ENCODE results near the gene TPST1. TPM values are rescaled to one million over a fixed set of nuclear protein-coding genes. Genes with fewer than 3 reads are reported as not detected.

Gene TPST1
- total RNA-seq, 1 donor from 2014 or later: 29.6 TPM

GRCh38 chr7:66296557-66296956, 91.4 kb downstream of the TPST1 start:
- no peak for TF ChIP-seq CTCF (IDR thresholded peaks at IDR 0.05; ENCODE audit: unreplicated experiment)
- Mint-ChIP-seq H3K4me1 (ENCODE audit: low read depth) (peaks cover 7% of the 10 kb centered on the region), H3K36me3 (ENCODE audit: insufficient read depth) (peaks cover 22% of the 10 kb centered on the region), H3K4me3 (ENCODE audit: low read depth) (no peak overlapping the region), H3K27ac (no peak overlapping the region), H3K9me3 (ENCODE audit: low read depth) (peaks cover 15% of the 10 kb centered on the region), H3K27me3 (no peaks in the 10 kb centered on the region)
- no peak for DNase-seq (ENCODE audit: low spot score, unreplicated experiment)

GRCh38 chr7:66297579-66297978, 92.4 kb downstream of the TPST1 start:
- H3K4me3 Mint-ChIP-seq (ENCODE audit: low read depth): no peak overlapping the region

DNA sequence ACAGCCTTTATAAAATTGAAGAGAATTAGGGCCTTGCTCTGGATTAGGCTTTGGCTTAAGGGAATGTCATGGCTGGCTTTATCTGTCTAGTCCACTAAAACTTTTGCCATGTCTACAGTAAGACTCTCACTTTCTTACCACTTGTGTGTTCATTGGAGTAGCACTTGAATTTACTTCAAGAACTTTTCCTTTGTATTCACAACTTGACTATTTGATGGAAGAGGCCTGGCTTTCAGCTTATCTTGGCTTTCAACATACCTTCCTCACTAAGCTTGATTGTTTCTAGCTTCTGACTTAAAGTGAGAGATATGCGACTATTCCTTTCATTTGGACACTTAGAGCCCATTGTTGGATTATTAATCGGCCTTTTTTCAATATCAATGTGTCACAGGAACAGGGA, 96.1 kb downstream of the TPST1 start:
- TF ChIP-seq CTCF (IDR thresholded peaks at IDR 0.05; ENCODE audit: unreplicated experiment): no peak
- no peak for DNase-seq (ENCODE audit: low spot score, unreplicated experiment)
- Mint-ChIP-seq H3K36me3 (ENCODE audit: insufficient read depth) (peaks cover 20% of the 10 kb centered on the region), H3K27me3 (no peaks in the 10 kb centered on the region), H3K9me3 (ENCODE audit: low read depth) (peaks cover 15% of the 10 kb centered on the region), H3K4me3 (ENCODE audit: low read depth) (peak overlapping the region; percentile 5), H3K4me1 (ENCODE audit: low read depth) (peaks cover 36% of the 10 kb centered on the region), H3K27ac (peak overlapping the region; percentile 90)

More at GRCh38 chr7:66297579-66297978, 92.4 kb downstream of the TPST1 start:
- Mint-ChIP-seq H3K4me1 (ENCODE audit: low read depth) (peaks cover 17% of the 10 kb centered on the region), H3K27ac (peak overlapping the region; percentile 37), H3K36me3 (ENCODE audit: insufficient read depth) (peaks cover 22% of the 10 kb centered on the region), H3K27me3 (no peaks in the 10 kb centered on the region), H3K9me3 (ENCODE audit: low read depth) (peaks cover 15% of the 10 kb centered on the region)
- no peak for DNase-seq (ENCODE audit: low spot score, unreplicated experiment)
- no peak for TF ChIP-seq CTCF (IDR thresholded peaks at IDR 0.05; ENCODE audit: unreplicated experiment)

GRCh38 chr7:66301737-66302136, 96.6 kb downstream of the TPST1 start:
- Mint-ChIP-seq H3K27ac (peak overlapping the region; percentile 90), H3K27me3 (no peaks in the 10 kb centered on the region), H3K36me3 (ENCODE audit: insufficient read depth) (peaks cover 20% of the 10 kb centered on the region), H3K9me3 (ENCODE audit: low read depth) (peaks cover 15% of the 10 kb centered on the region), H3K4me1 (ENCODE audit: low read depth) (peaks cover 40% of the 10 kb centered on the region), H3K4me3 (ENCODE audit: low read depth) (peak overlapping the region; percentile 5)
- no peak for TF ChIP-seq CTCF (IDR thresholded peaks at IDR 0.05; ENCODE audit: unreplicated experiment)
- no peak for DNase-seq (ENCODE audit: low spot score, unreplicated experiment)

GRCh38 chr7:66303454-66304155, 98.5 kb downstream of the TPST1 start:
- no peaks in the 10 kb centered on the region for H3K27me3 Mint-ChIP-seq
- no peak for DNase-seq (ENCODE audit: low spot score, unreplicated experiment)
- no peak overlapping the region for H3K27ac Mint-ChIP-seq
- peaks cover 4% of the 10 kb centered on the region for H3K9me3 Mint-ChIP-seq (ENCODE audit: low read depth)
- peaks cover 9% of the 10 kb centered on the region for H3K36me3 Mint-ChIP-seq (ENCODE audit: insufficient read depth)
- TF ChIP-seq CTCF (IDR thresholded peaks at IDR 0.05; ENCODE audit: unreplicated experiment): no peak
- peaks cover 43% of the 10 kb centered on the region for H3K4me1 Mint-ChIP-seq (ENCODE audit: low read depth)
- H3K4me3 Mint-ChIP-seq (ENCODE audit: low read depth): no peak overlapping the region
